ENCODE data around the gene MIPOL1. TPM values are rescaled to one million over a fixed set of nuclear protein-coding genes. Genes with fewer than 3 reads are reported as not detected.

Gene MIPOL1
- total and polyA plus RNA-seq, 9 of the 15 experiments (the other 6 are each of a cell fraction or from before 2014, with no cell fraction given), result 6.7 to 21.9 (median 12.4) TPM

GRCh38 chr14:37165794-37166193 lies 31.9 kb upstream of the MIPOL1 start:
- Histone ChIP-seq H2AFZ (ENCODE audit: low read depth, low read length) (no peak overlapping the region), H3K9me3 (replicated peaks; ENCODE audit: control insufficient read depth, insufficient read depth, low read depth, low read length) (no peaks in the 10 kb centered on the region; the same call in 1 of the 2 replicates), H3K27ac (ENCODE audit: extremely low read depth, low read depth, low read length) (no peak overlapping the region), H3K4me3 (no peak overlapping the region), H3K79me2 (ENCODE audit: control insufficient read depth, insufficient read depth, low read length) (peaks cover 79% of the 10 kb centered on the region), H3K36me3 (ENCODE audit: control insufficient read depth, insufficient read depth, low read length) (peaks cover 9% of the 10 kb centered on the region; the same call in 2 of the 3 replicates), H3K4me2 (ENCODE audit: insufficient read depth, low read length) (no peak overlapping the region), H4K20me1 (replicated peaks; ENCODE audit: control insufficient read depth, insufficient read depth, low read length) (no peaks in the 10 kb centered on the region), H3K9ac (ENCODE audit: insufficient read depth in 1 of 2, low read depth in 2 of 2, low read length in 2 of 2) (peak overlapping the region in 1 of 2 experiments; percentile 4; a peak in 1 of 4 replicates), H3K4me1 (replicated peaks in 1 of 2; ENCODE audit: control insufficient read depth in 2 of 2, insufficient read depth in 2 of 2, low read length in 2 of 2) (peaks cover 4 to 33% of the 10 kb centered on the region in 2 experiments), H3K27me3 (ENCODE audit: control insufficient read depth in 2 of 2, insufficient read depth in 2 of 2, low read length in 2 of 2) (no peaks in the 10 kb centered on the region), H3K9me1 (ENCODE audit: control insufficient read depth, insufficient read depth, low read length) (no peaks in the 10 kb centered on the region)
- BruUV-seq (replicated peaks), result no TSS peak
- CTCF ChIA-PET (ENCODE audit: low intra/inter-chr PET ratio), result no interaction called here
- POLR2A ChIA-PET, result interaction anchor here (1.6 kb wide), 1 partner anchor 11 kb away, joined by 3 read pairs; no protein-coding TSS in a partner anchor
- WGBS (ENCODE audit: insufficient coverage, low coverage, missing lambda C conversion rate), result 59% methylated on average over 3 of the region's 3 CpGs
- no peak for FAIRE-seq
- intact Hi-C loops (cut with micrococcal nuclease) (no loop called here), in situ Hi-C loops (cut with MboI) (loop anchor here (25.0 kb wide), 1 partner anchor 1328 kb away; the partner anchor contains the start of gene BRMS1L)
- ATAC-seq, result no peak
- DNase-seq (ENCODE audit: extremely low read depth in 1 of 4, low spot score in 3 of 4), result no peak
- no peak for TF ChIP-seq HDAC1 (IDR thresholded peaks at IDR 0.05)
- TF ChIP-seq KDM1A (IDR thresholded peaks at IDR 0.05), result no peak
- no peak for TF ChIP-seq HSF4 (CRISPR knock-in tag; IDR thresholded peaks at IDR 0.05; ENCODE audit: borderline replicate concordance)
- TF ChIP-seq CREM (IDR thresholded peaks at IDR 0.05; ENCODE audit: low read depth), result no peak
- no peak for TF ChIP-seq CREB3 (tag; conservative IDR thresholded peaks at IDR 0.05; ENCODE audit: low read depth)
- 0 out of 2 replicates have a peak, but pooled peaks have one; percentile 26 for TF ChIP-seq ATF3 (IDR thresholded peaks at IDR 0.05)
- TF ChIP-seq ATF3 (CRISPR knock-in tag; conservative IDR thresholded peaks at IDR 0.05), result no peak
- no peak for TF ChIP-seq ZFPM2 (CRISPR knock-in tag; IDR thresholded peaks at IDR 0.05)
- TF ChIP-seq ATF7 (IDR thresholded peaks at IDR 0.05), result peak; percentile 53; the same call in 1 of the 2 replicates
- no peak for TF ChIP-seq TSHZ1 (CRISPR knock-in tag; IDR thresholded peaks at IDR 0.05)
- no peak for TF ChIP-seq RAD51 (IDR thresholded peaks at IDR 0.05; ENCODE audit: borderline replicate concordance, low read depth)
- no peak for TF ChIP-seq ZC3H4 (CRISPR knock-in tag; IDR thresholded peaks at IDR 0.05; ENCODE audit: borderline replicate concordance)

Data from K562 (cell line).